ENCODE measurements around the gene CIT. TPM values are rescaled to one million over a fixed set of nuclear protein-coding genes. Genes with fewer than 3 reads are reported as not detected.

The CIT gene
- total and polyA plus RNA-seq, 10 of the 15 experiments (the other 5 are each of a cell fraction or from before 2014, with no cell fraction given) = 1.0 to 38.2 (median 14.9) TPM

DNA sequence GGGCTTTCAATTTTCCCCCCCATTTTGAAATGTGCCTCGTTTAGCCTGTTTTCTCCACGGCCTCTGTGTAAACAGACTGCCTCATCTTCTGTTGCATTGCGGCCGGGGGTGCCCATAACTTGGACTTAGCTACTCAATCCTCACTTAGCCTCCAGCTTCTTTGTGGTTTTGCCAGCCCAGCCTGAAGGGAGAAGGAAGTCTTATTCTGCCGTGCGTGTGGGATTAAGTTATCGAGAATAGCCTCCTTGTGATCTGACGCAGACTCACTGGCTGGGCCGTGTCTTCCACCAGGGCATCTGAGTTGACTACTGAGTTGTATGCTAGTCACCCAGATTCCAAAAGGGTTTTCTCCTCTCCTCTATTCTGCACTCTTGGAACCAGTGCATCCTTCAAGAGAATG is 201.1 kb downstream of the CIT start:
- ChIA-PET CTCF (interaction anchor here (0.9 to 1.9 kb wide), 3 partner anchors 8 to 19 kb away, joined by 3 to 9 read pairs (median 3); partner anchors contain the start of gene PRKAB1), POLR2A (no interaction called here), SMC1A (ENCODE audit: uncharacterized antibody, unreplicated experiment) (interaction anchor here (0.6 kb wide), 1 partner anchor 58 kb away, joined by 3 read pairs; no protein-coding TSS in a partner anchor), RAD21 (ENCODE audit: unreplicated experiment) (no interaction called here)
- DNase-seq (ENCODE audit: low read depth, low spot score) (no peak), ATAC-seq (no peak), FAIRE-seq (no peak)
- no peak overlapping the region for H3K4me3 ChIP-seq
- intact Hi-C loops (cut with micrococcal nuclease; ENCODE audit: unreplicated experiment) = no loop called here
- WGBS (ENCODE audit: insufficient coverage, insufficient replicate concordance, low lambda C conversion rate, missing lambda C conversion rate) = 94% methylated on average over 9 of the region's 9 CpGs
- H3K9ac ChIP-seq (ENCODE audit: control insufficient read depth, insufficient read depth, low read length) = no peak overlapping the region
- no peaks in the 10 kb centered on the region for H4K20me1 ChIP-seq (ENCODE audit: control insufficient read depth, insufficient read depth)
- no peak overlapping the region for H2AFZ ChIP-seq (ENCODE audit: control insufficient read depth, low read depth, low read length)
- peaks cover 11% of the 10 kb centered on the region for H3K79me2 ChIP-seq (ENCODE audit: control insufficient read depth, insufficient read depth, low read length)
- in situ Hi-C loops (cut with MboI) = no loop called here
- H3K27ac ChIP-seq (ENCODE audit: control insufficient read depth, insufficient read depth) = no peak overlapping the region
- TF ChIP-seq STAT1 (conservative IDR thresholded peaks at IDR 0.05) = no peak
- TF ChIP-seq SIX5 (IDR thresholded peaks at IDR 0.05; ENCODE audit: low read depth, low read length, severe bottlenecking) = no peak
- TF ChIP-seq SUZ12 (IDR thresholded peaks at IDR 0.05; ENCODE audit: unreplicated experiment) = no peak
- H3K36me3 ChIP-seq (ENCODE audit: control insufficient read depth in 2 of 2, insufficient read depth in 2 of 2, low read length in 1 of 2) = peaks cover 37 to 47% of the 10 kb centered on the region in 2 experiments
- BruUV-seq (replicated peaks) = no TSS peak
- no peaks in the 10 kb centered on the region for H3K27me3 ChIP-seq (replicated peaks in 1 of 2; ENCODE audit: control insufficient read depth in 2 of 2, insufficient read depth in 2 of 2, low read length in 1 of 2)
- H3K4me1 ChIP-seq (ENCODE audit: control insufficient read depth, insufficient read depth, low read length) = peaks cover 3% of the 10 kb centered on the region
- H3K9me3 ChIP-seq (replicated peaks; ENCODE audit: control insufficient read depth, insufficient read depth, low read length) = no peaks in the 10 kb centered on the region
- H3K4me2 ChIP-seq (ENCODE audit: control insufficient read depth, insufficient read depth) = no peak overlapping the region

DNA sequence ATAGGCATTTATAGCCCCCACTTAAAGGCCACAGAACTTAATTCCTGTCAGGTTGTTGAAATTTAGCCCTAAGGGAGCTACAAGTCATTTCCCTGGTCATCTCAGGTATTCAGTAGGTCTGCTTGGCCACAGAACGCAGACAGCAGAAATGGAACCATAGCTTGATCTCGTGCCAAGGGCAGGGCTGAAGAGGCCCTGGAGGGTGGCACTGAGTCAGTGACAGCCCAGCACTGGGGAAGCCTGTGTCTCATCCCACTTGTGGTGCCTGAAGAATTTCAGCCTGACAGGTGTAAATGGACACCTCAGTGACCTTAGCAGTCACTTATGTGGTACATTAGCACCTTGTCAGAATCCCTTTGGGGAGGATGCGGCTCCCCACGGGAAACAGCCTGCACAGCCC is 202.6 kb downstream of the CIT start:
- in situ Hi-C loops (cut with MboI) = loop anchor here (25.0 kb wide), 1 partner anchor 1537 kb away; the partner anchor contains the start of gene PEBP1
- TF ChIP-seq, protein P1, sequence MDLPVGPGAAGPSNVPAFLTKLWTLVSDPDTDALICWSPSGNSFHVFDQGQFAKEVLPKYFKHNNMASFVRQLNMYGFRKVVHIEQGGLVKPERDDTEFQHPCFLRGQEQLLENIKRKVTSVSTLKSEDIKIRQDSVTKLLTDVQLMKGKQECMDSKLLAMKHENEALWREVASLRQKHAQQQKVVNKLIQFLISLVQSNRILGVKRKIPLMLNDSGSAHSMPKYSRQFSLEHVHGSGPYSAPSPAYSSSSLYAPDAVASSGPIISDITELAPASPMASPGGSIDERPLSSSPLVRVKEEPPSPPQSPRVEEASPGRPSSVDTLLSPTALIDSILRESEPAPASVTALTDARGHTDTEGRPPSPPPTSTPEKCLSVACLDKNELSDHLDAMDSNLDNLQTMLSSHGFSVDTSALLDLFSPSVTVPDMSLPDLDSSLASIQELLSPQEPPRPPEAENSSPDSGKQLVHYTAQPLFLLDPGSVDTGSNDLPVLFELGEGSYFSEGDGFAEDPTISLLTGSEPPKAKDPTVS (IDR thresholded peaks at IDR 0.05; ENCODE audit: low read depth, low read length) = no peak
- TF ChIP-seq RUNX3 (IDR thresholded peaks at IDR 0.05; ENCODE audit: low read length) (no peak), ETV6 (conservative IDR thresholded peaks at IDR 0.05 in 1 of 2, IDR thresholded peaks at IDR 0.05 in 1 of 2; ENCODE audit: borderline replicate concordance in 1 of 2, low read depth in 1 of 2) (no peak), NR2C1 (IDR thresholded peaks at IDR 0.05) (no peak), NFXL1 (IDR thresholded peaks at IDR 0.05; ENCODE audit: borderline replicate concordance) (no peak), BMI1 (IDR thresholded peaks at IDR 0.05; ENCODE audit: borderline replicate concordance) (no peak)
- TF ChIP-seq, protein P2, sequence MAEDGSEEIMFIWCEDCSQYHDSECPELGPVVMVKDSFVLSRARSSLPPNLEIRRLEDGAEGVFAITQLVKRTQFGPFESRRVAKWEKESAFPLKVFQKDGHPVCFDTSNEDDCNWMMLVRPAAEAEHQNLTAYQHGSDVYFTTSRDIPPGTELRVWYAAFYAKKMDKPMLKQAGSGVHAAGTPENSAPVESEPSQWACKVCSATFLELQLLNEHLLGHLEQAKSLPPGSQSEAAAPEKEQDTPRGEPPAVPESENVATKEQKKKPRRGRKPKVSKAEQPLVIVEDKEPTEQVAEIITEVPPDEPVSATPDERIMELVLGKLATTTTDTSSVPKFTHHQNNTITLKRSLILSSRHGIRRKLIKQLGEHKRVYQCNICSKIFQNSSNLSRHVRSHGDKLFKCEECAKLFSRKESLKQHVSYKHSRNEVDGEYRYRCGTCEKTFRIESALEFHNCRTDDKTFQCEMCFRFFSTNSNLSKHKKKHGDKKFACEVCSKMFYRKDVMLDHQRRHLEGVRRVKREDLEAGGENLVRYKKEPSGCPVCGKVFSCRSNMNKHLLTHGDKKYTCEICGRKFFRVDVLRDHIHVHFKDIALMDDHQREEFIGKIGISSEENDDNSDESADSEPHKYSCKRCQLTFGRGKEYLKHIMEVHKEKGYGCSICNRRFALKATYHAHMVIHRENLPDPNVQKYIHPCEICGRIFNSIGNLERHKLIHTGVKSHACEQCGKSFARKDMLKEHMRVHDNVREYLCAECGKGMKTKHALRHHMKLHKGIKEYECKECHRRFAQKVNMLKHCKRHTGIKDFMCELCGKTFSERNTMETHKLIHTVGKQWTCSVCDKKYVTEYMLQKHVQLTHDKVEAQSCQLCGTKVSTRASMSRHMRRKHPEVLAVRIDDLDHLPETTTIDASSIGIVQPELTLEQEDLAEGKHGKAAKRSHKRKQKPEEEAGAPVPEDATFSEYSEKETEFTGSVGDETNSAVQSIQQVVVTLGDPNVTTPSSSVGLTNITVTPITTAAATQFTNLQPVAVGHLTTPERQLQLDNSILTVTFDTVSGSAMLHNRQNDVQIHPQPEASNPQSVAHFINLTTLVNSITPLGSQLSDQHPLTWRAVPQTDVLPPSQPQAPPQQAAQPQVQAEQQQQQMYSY (CRISPR knock-in tag; IDR thresholded peaks at IDR 0.05) = no peak
- CTCF ChIA-PET = no interaction called here

More for the DNA sequence above, 202.6 kb downstream of the CIT start:
- Histone ChIP-seq H3K4me3 (no peak overlapping the region), H3K79me2 (ENCODE audit: control insufficient read depth, insufficient read depth, low read length) (peaks cover 26% of the 10 kb centered on the region), H3K36me3 (ENCODE audit: control insufficient read depth in 2 of 2, insufficient read depth in 2 of 2, low read length in 1 of 2) (peaks cover 29 to 42% of the 10 kb centered on the region in 2 experiments), H3K27me3 (replicated peaks in 1 of 2; ENCODE audit: control insufficient read depth in 2 of 2, insufficient read depth in 2 of 2, low read length in 1 of 2) (no peaks in the 10 kb centered on the region), H3K4me1 (ENCODE audit: control insufficient read depth, insufficient read depth, low read length) (peaks cover 3% of the 10 kb centered on the region; the same call in 1 of the 2 replicates), H4K20me1 (ENCODE audit: control insufficient read depth, insufficient read depth) (no peaks in the 10 kb centered on the region), H3K27ac (ENCODE audit: control insufficient read depth, insufficient read depth) (no peak overlapping the region), H3K9ac (ENCODE audit: control insufficient read depth, insufficient read depth, low read length) (no peak overlapping the region), H3K9me3 (replicated peaks; ENCODE audit: control insufficient read depth, insufficient read depth, low read length) (no peaks in the 10 kb centered on the region), H2AFZ (ENCODE audit: control insufficient read depth, low read depth, low read length) (no peak overlapping the region), H3K4me2 (ENCODE audit: control insufficient read depth, insufficient read depth) (no peak overlapping the region)
- no peak for ATAC-seq
- BruUV-seq (replicated peaks) = no TSS peak
- SMC1A ChIA-PET (ENCODE audit: uncharacterized antibody, unreplicated experiment) = no interaction called here
- WGBS (ENCODE audit: insufficient coverage, insufficient replicate concordance, low lambda C conversion rate, missing lambda C conversion rate) = 100% methylated on average over 4 of the region's 4 CpGs
- no peak for DNase-seq (ENCODE audit: low read depth, low spot score)
- POLR2A ChIA-PET = no interaction called here
- RAD21 ChIA-PET (ENCODE audit: unreplicated experiment) = no interaction called here
- FAIRE-seq = no peak
- intact Hi-C loops (cut with micrococcal nuclease; ENCODE audit: unreplicated experiment) = no loop called here
